ENCODE data around the gene KRTCAP2. TPM values are rescaled to one million over a fixed set of nuclear protein-coding genes. Genes with fewer than 3 reads are reported as not detected.

The KRTCAP2 gene
- total RNA-seq, 4 donors from 2014 or later, result 1.5 to 200 (median 62.5) TPM

GRCh38 chr1:155139895-155140629 is 33.0 kb downstream of the KRTCAP2 start, which contains the start of gene DPM3:
TSS of gene DPM3 (minus strand) at chr1:155140531. CDS start at chr1:155140240, 291 bp downstream.
- intact Hi-C loops (cut with DNase I; ENCODE audit: low total_unique reads), result no loop called here
- no peaks in the 10 kb centered on the region for H3K9me3 ChIP-seq
- TF ChIP-seq CTCF (IDR thresholded peaks at IDR 0.05) (peak in 1 of 4 experiments; percentile 36), POLR2A (IDR thresholded peaks at IDR 0.05) (peak; percentile 52 to 71)
- H3K4me1 ChIP-seq, result no peaks in the 10 kb centered on the region
- DNase-seq, result peak; percentile 85 to 89
- peak within 1 kb of the TSS; percentile 80 to 84 for H3K27ac ChIP-seq
- no peaks in the 10 kb centered on the region for H3K36me3 ChIP-seq
- H3K27me3 ChIP-seq, result no peaks in the 10 kb centered on the region
- peak within 1 kb of the TSS; percentile 57 to 74 for H3K4me3 ChIP-seq

GRCh38 chr1:155137154-155137949 is 35.8 kb downstream of the KRTCAP2 start:
- Histone ChIP-seq H3K4me3 (no peak overlapping the region), H3K27ac (peak overlapping the region; percentile 14 to 94), H3K27me3 (no peaks in the 10 kb centered on the region), H3K36me3 (no peaks in the 10 kb centered on the region), H3K9me3 (no peaks in the 10 kb centered on the region), H3K4me1 (peaks cover 0 to 8% of the 10 kb centered on the region in 2 donors)
- intact Hi-C loops (cut with DNase I; ENCODE audit: low total_unique reads), result no loop called here
- TF ChIP-seq POLR2A (IDR thresholded peaks at IDR 0.05), result no peak
- no peak for TF ChIP-seq CTCF (IDR thresholded peaks at IDR 0.05)
- no peak for DNase-seq

- H3K4me1 ChIP-seq, result peaks cover 0 to 8% of the 10 kb centered on the region in 2 donors
- intact Hi-C loops (cut with DNase I; ENCODE audit: low total_unique reads), result no loop called here
- no peaks in the 10 kb centered on the region for H3K9me3 ChIP-seq
- H3K27ac ChIP-seq, result peak overlapping the region; percentile 14 to 94
- DNase-seq, result no peak
- peak overlapping the region; percentile 60 to 65 for H3K4me3 ChIP-seq
- H3K27me3 ChIP-seq, result no peaks in the 10 kb centered on the region
- TF ChIP-seq CTCF (IDR thresholded peaks at IDR 0.05) (no peak), POLR2A (IDR thresholded peaks at IDR 0.05) (no peak)
- H3K36me3 ChIP-seq, result no peaks in the 10 kb centered on the region
These were observed 36.4 kb downstream of the KRTCAP2 start for GRCh38 chr1:155136748-155137147.

GRCh38 chr1:155135415-155136028 is 37.6 kb downstream of the KRTCAP2 start, which contains the start of gene SLC50A1:
TSS of gene SLC50A1 (plus strand) at chr1:155135852. CDS start at chr1:155135912, 60 bp downstream.
- peak within 1 kb of the TSS; percentile 60 to 65 for H3K4me3 ChIP-seq
- TF ChIP-seq POLR2A (IDR thresholded peaks at IDR 0.05) (peak; percentile 83 to 95), CTCF (IDR thresholded peaks at IDR 0.05) (peak in 3 of 4 experiments; percentile 45 to 86 (median 56))
- H3K4me1 ChIP-seq, result peaks cover 0 to 8% of the 10 kb centered on the region in 2 donors
- H3K27ac ChIP-seq, result peak within 1 kb of the TSS; percentile 94 to 95
- no peaks in the 10 kb centered on the region for H3K9me3 ChIP-seq
- intact Hi-C loops (cut with DNase I; ENCODE audit: low total_unique reads), result no loop called here
- no peaks in the 10 kb centered on the region for H3K27me3 ChIP-seq
- peak; percentile 93 to 96 for DNase-seq
- H3K36me3 ChIP-seq, result no peaks in the 10 kb centered on the region
